Coronary artery (tissue), 2 donors: Measurements from ENCODE around the gene NFE2L1.
"Not testable (repeated sequence)": the region's sequence is repeated elsewhere in the genome, so short reads cannot be mapped to it uniquely, and the experiment has no call there.

ENCODE experiments used
- DNase-seq: peaks from one replicate; pipeline ENCODE4 v3.0.0-alpha.2; 2017; ENCODE audit warnings: low spot score
- H3K27ac ChIP-seq, 2 donors: fragments of 200-600 bp; sonication (generic); one replicate each; pipeline ENCODE4 v1.5.1; 2016 to 2019
- H3K4me3 ChIP-seq: fragments of 200-600 bp; sonication (generic); 2 replicates; pipeline ENCODE4 v1.5.1; 2016; ENCODE audit warnings: mild to moderate bottlenecking, moderate library complexity
- CTCF ChIP-seq: fragments of 200-600 bp; sonication (generic); IDR thresholded peaks from one replicate; pipeline ENCODE4 v1.5.1; 2019; ENCODE audit warnings: antibody characterized with exemption

NFE2L1 gene

GRCh38 chr17:48012654-48013053 is 35.5 kb upstream of the NFE2L1 start:
- no peak for TF ChIP-seq CTCF
- Histone ChIP-seq H3K4me3 (peak overlapping the region; percentile 67), H3K27ac (no peak overlapping the region)
- DNase-seq = no peak

- Histone ChIP-seq H3K4me3 (no peak overlapping the region), H3K27ac (no peak overlapping the region)
- TF ChIP-seq CTCF = no peak
- DNase-seq = no peak
Measured at GRCh38 chr17:48013876-48014594, 34.1 kb upstream of the NFE2L1 start.

- Histone ChIP-seq H3K4me3 (no peak overlapping the region), H3K27ac (no peak overlapping the region)
- no peak for TF ChIP-seq CTCF
- no peak for DNase-seq
Measured at GRCh38 chr17:48014595-48015111, 33.5 kb upstream of the NFE2L1 start.

- no peak for DNase-seq
- no peak overlapping the region for H3K4me3 ChIP-seq
- no peak overlapping the region for H3K27ac ChIP-seq
- TF ChIP-seq CTCF = no peak
Measured at GRCh38 chr17:48016112-48016511, 32.0 kb upstream of the NFE2L1 start.

- DNase-seq, H3K4me3 ChIP-seq: not testable (repeated sequence)
- H3K27ac ChIP-seq = peak overlapping the region in 1 of 2 donors; percentile 16
Measured at GRCh38 chr17:48017817-48018158, 30.4 kb upstream of the NFE2L1 start.

GRCh38 chr17:48021934-48022333 is 26.2 kb upstream of the NFE2L1 start:
- Histone ChIP-seq H3K27ac (no peak overlapping the region), H3K4me3 (no peak overlapping the region)
- no peak for DNase-seq
- no peak for TF ChIP-seq CTCF

GRCh38 chr17:48022901-48023300 is 25.3 kb upstream of the NFE2L1 start:
- DNase-seq = no peak
- H3K27ac ChIP-seq = no peak overlapping the region
- peak overlapping the region; percentile 78 for H3K4me3 ChIP-seq

More at GRCh38 chr17:48022901-48023300, 25.3 kb upstream of the NFE2L1 start:
- no peak for TF ChIP-seq CTCF
